HCT116 (cell line): Measurements from ENCODE around the gene NAA20. TPM values are rescaled to one million over a fixed set of nuclear protein-coding genes. Genes with fewer than 3 reads are reported as not detected.

Experiments used
- ATAC-seq: fragments of 200-7000 bp; cut with Tn5 transposase; 2 replicates; pipeline ENCODE4 v1.9.1; 2020; ENCODE audit warnings: mild to moderate bottlenecking, moderate library complexity
- BruUV-seq: library from RNA; stranded (reverse); fragments of 400-500 nt; replicated peaks from 2 replicates; lab custom pipeline; 2021; lab: Mats Ljungman, UMichigan
- CTCF ChIA-PET: fragments of 300-600 bp; sonication (Branson Sonifier 250); formaldehyde crosslinking; loops from one replicate; lab custom pipeline; 2021; ENCODE audit warnings: antibody characterized with exemption; lab: Charles Lee
- POLR2A ChIA-PET: fragments of 300-600, 350-600 bp; sonication (Branson Sonifier 250); formaldehyde crosslinking; loops from one replicate; lab custom pipeline; 2021; ENCODE audit warnings: antibody characterized with exemption; lab: Charles Lee
- RAD21 ChIA-PET, 2 experiments: fragments of 300-600 bp; sonication (Branson Sonifier 250); formaldehyde crosslinking; loops; one replicate each; lab custom pipeline; 2023; ENCODE audit warnings: low total read pairs in 2 of 2; ENCODE audit not compliant: uncharacterized antibody in 2 of 2, unreplicated experiment in 2 of 2, low non-redundant PET in 1 of 2; lab: Charles Lee
- DNase-seq: peaks from one replicate; pipeline ENCODE4 v3.0.0-alpha.2; 2010; ENCODE audit warnings: low read depth, low spot score
- H2AFZ ChIP-seq: fragments of 200-600 bp; shearing (Covaris generic), sonication (generic); 2 replicates; pipeline ENCODE4 v1.6.1; 2017; ENCODE audit warnings: low read depth, mixed run types, mixed read lengths, antibody characterized with exemption, low read length; ENCODE audit not compliant: poor library complexity, severe bottlenecking
- H3K27ac ChIP-seq: 2 replicates; pipeline ENCODE4 v1.5.1; 2012; ENCODE audit warnings: low read depth, low read length
- H3K27me3 ChIP-seq: fragments of 200-600 bp; sonication (generic); 2 replicates; pipeline ENCODE4 v1.6.1; 2016; ENCODE audit warnings: mixed run types, low read length, mixed read lengths; ENCODE audit not compliant: insufficient read depth
- H3K36me3 ChIP-seq, 2 experiments: fragments of 200-500 bp in 1 of 2; fragments of 200-600 bp in 1 of 2; sonication (Bioruptor generic) in 1 of 2; sonication (generic) in 1 of 2; 2 replicates each; pipeline versions ENCODE4 v1.5.1 to v1.6.1; 2014 to 2016; ENCODE audit warnings: low read length in 2 of 2, inconsistent platforms in 1 of 2, mixed read lengths in 1 of 2, mixed run types in 1 of 2; ENCODE audit not compliant: insufficient read depth in 2 of 2, control insufficient read depth in 1 of 2
- H3K4me1 ChIP-seq, 2 experiments: fragments of 200-600 bp in 1 of 2; sonication (generic) in 1 of 2; 2 replicates each; pipeline versions ENCODE4 v1.5.1 to v1.6.1; 2012 to 2017; ENCODE audit warnings: low read length in 2 of 2, inconsistent platforms in 1 of 2, mild to moderate bottlenecking in 1 of 2, mixed read lengths in 1 of 2, mixed run types in 1 of 2, moderate library complexity in 1 of 2; ENCODE audit not compliant: insufficient read depth in 2 of 2, control insufficient read depth in 1 of 2
- H3K4me2 ChIP-seq: fragments of 200-600 bp; sonication (generic); 2 replicates; pipeline ENCODE4 v1.6.1; 2017; ENCODE audit warnings: mixed run types, low read length, mixed read lengths
- H3K4me3 ChIP-seq, 2 experiments: fragments of 200-600 bp in 1 of 2; sonication (generic) in 1 of 2; replicated peaks in 1 of 2; 2 replicates each; pipeline ENCODE4 v1.5.1; 2011 to 2016; ENCODE audit warnings: low read length in 2 of 2, control low read depth in 1 of 2, low read depth in 1 of 2, mild to moderate bottlenecking in 1 of 2, mixed read lengths in 1 of 2, mixed run types in 1 of 2
- H3K79me2 ChIP-seq: fragments of 200-600 bp; sonication (generic); 2 replicates; pipeline ENCODE4 v1.6.1; 2017; ENCODE audit warnings: mild to moderate bottlenecking, mixed run types, low read length, moderate library complexity, mixed read lengths; ENCODE audit not compliant: insufficient read depth
- H3K9ac ChIP-seq: fragments of 200-600 bp; sonication (generic); 2 replicates; pipeline ENCODE4 v1.6.1; 2016; ENCODE audit warnings: low read length, mixed read lengths
- H3K9me2 ChIP-seq: fragments of 200-600 bp; sonication (generic), shearing (Covaris generic); 2 replicates; pipeline ENCODE4 v1.6.1; 2017; ENCODE audit warnings: mixed run types, mild to moderate bottlenecking, moderate library complexity; ENCODE audit not compliant: insufficient read depth
- H3K9me3 ChIP-seq, 2 experiments: fragments of 200-500 bp in 1 of 2; fragments of 200-600 bp in 1 of 2; sonication (Bioruptor generic) in 1 of 2; sonication (generic) in 1 of 2; 2 replicates each; pipeline ENCODE4 v1.6.1; 2014 to 2017; ENCODE audit warnings: low read length in 2 of 2, mixed read lengths in 2 of 2, inconsistent platforms in 1 of 2, low read depth in 1 of 2, mild to moderate bottlenecking in 1 of 2, mixed run types in 1 of 2, moderate library complexity in 1 of 2; ENCODE audit not compliant: control insufficient read depth in 1 of 2, insufficient read depth in 1 of 2
- H4K20me1 ChIP-seq: fragments of 200-600 bp; sonication (generic), shearing (Covaris generic); 2 replicates; pipeline ENCODE4 v1.6.1; 2017; ENCODE audit warnings: mixed run types, mild to moderate bottlenecking, moderate library complexity; ENCODE audit not compliant: insufficient read depth
- CBX3 ChIP-seq: IDR thresholded peaks from 2 replicates; pipeline ENCODE4 v1.6.1; 2012; ENCODE audit warnings: low read depth
- ELF1 ChIP-seq: IDR thresholded peaks from 2 replicates; pipeline ENCODE4 v1.6.1; 2012; ENCODE audit warnings: low read depth, borderline replicate concordance
- EZH2 ChIP-seq: fragments of 200-600 bp; sonication (generic); IDR thresholded peaks from 2 replicates; pipeline ENCODE4 v1.6.1; 2017; ENCODE audit warnings: antibody characterized with exemption, mixed run types
- EZH2phosphoT487 ChIP-seq: fragments of 200-600 bp; IDR thresholded peaks from 2 replicates; pipeline ENCODE4 v1.6.1; 2018; ENCODE audit warnings: antibody characterized with exemption, borderline replicate concordance
- FOSL1 ChIP-seq: IDR thresholded peaks from 2 replicates; pipeline ENCODE4 v1.6.1; 2012; ENCODE audit warnings: low read depth
- JUND ChIP-seq: IDR thresholded peaks from 2 replicates; pipeline ENCODE4 v1.6.1; 2012
- RAD21 ChIP-seq: IDR thresholded peaks from 2 replicates; pipeline ENCODE4 v1.6.1; 2012; ENCODE audit warnings: low read depth, mild to moderate bottlenecking
- SIN3A ChIP-seq: IDR thresholded peaks from 2 replicates; pipeline ENCODE4 v1.6.1; 2012; ENCODE audit warnings: low read depth
- SP1 ChIP-seq: IDR thresholded peaks from 2 replicates; pipeline ENCODE4 v1.6.1; 2012; ENCODE audit warnings: low read depth
- SRF ChIP-seq: IDR thresholded peaks from 2 replicates; pipeline ENCODE4 v1.6.1; 2012; ENCODE audit warnings: low read depth
- TCF7L2 ChIP-seq: IDR thresholded peaks from 2 replicates; pipeline ENCODE4 v1.7.0; 2011; ENCODE audit warnings: borderline replicate concordance, inconsistent platforms; ENCODE audit not compliant: insufficient read depth, insufficient read length; ENCODE audit errors: extremely low read depth
- YY1 ChIP-seq: IDR thresholded peaks from 2 replicates; pipeline ENCODE4 v1.6.1; 2011; ENCODE audit warnings: low read length, low read depth, moderate library complexity, mild to moderate bottlenecking; ENCODE audit not compliant: insufficient replicate concordance; ENCODE audit errors: extremely low read depth
- ZFX ChIP-seq: fragments of 450-650 bp; IDR thresholded peaks from 2 replicates; pipeline ENCODE4 v1.6.1; 2017
- ZNF274 ChIP-seq: fragments of 200-500 bp; sonication (Bioruptor generic); IDR thresholded peaks from 2 replicates; pipeline ENCODE4 v1.6.1; 2014; ENCODE audit warnings: mild to moderate bottlenecking, low read depth, low read length, inconsistent platforms
- intact Hi-C: fragments of 100-400 bp; cut with micrococcal nuclease; formaldehyde crosslinking; loops from 2 replicates; pipeline ENCODE4 v1.10.0; 2022
- total RNA-seq: library from RNA; stranded (reverse); gene quantifications from one replicate; pipeline ENCODE4 v1.2.1, GENCODE V29; 2021; ENCODE audit not compliant: unreplicated experiment
- TF ChIP-seq, protein P1 (sequence below): IDR thresholded peaks from 2 replicates; pipeline ENCODE4 v1.6.1; 2011; ENCODE audit warnings: mild to moderate bottlenecking, low read length, moderate library complexity; ENCODE audit not compliant: insufficient replicate concordance; ENCODE audit errors: extremely low read depth
- TF ChIP-seq, protein P2 (sequence below): IDR thresholded peaks from 2 replicates; pipeline ENCODE4 v1.6.1; 2012
- TF ChIP-seq, protein P3 (sequence below): IDR thresholded peaks from 2 replicates; pipeline ENCODE4 v1.6.1; 2012
- TF ChIP-seq, protein P4 (sequence below): IDR thresholded peaks from 2 replicates; pipeline ENCODE4 v1.6.1; 2012; ENCODE audit warnings: low read depth

NAA20 gene
- total RNA-seq, 1 experiment from 2014 or later = 71.5 TPM

DNA sequence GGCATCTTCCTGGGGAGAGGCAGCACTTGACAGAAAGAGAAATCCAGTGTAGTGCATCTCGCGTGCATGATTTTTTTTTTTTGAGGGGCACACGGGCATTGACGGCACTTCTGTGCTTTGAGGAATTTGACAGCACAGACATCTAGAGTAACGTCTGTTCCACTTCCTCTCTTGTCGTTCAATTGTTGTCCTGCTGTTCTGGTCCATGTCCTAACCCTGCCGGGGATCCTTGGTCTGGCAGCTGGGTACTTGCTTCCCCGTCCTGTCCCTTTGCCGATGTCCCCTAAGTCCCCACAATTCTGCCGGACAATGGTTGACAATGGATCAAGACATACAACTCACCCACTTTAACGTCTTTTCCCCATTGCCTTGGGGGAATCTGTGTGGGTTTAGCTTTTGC is 46.0 kb upstream of the NAA20 start (continued):
- no peak for TF ChIP-seq EZH2
- no peak for TF ChIP-seq ZNF274
- no peak for TF ChIP-seq SRF
- TF ChIP-seq, protein P1, sequence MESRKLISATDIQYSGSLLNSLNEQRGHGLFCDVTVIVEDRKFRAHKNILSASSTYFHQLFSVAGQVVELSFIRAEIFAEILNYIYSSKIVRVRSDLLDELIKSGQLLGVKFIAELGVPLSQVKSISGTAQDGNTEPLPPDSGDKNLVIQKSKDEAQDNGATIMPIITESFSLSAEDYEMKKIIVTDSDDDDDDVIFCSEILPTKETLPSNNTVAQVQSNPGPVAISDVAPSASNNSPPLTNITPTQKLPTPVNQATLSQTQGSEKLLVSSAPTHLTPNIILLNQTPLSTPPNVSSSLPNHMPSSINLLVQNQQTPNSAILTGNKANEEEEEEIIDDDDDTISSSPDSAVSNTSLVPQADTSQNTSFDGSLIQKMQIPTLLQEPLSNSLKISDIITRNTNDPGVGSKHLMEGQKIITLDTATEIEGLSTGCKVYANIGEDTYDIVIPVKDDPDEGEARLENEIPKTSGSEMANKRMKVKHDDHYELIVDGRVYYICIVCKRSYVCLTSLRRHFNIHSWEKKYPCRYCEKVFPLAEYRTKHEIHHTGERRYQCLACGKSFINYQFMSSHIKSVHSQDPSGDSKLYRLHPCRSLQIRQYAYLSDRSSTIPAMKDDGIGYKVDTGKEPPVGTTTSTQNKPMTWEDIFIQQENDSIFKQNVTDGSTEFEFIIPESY = no peak
- TF ChIP-seq CBX3 = no peak

DNA sequence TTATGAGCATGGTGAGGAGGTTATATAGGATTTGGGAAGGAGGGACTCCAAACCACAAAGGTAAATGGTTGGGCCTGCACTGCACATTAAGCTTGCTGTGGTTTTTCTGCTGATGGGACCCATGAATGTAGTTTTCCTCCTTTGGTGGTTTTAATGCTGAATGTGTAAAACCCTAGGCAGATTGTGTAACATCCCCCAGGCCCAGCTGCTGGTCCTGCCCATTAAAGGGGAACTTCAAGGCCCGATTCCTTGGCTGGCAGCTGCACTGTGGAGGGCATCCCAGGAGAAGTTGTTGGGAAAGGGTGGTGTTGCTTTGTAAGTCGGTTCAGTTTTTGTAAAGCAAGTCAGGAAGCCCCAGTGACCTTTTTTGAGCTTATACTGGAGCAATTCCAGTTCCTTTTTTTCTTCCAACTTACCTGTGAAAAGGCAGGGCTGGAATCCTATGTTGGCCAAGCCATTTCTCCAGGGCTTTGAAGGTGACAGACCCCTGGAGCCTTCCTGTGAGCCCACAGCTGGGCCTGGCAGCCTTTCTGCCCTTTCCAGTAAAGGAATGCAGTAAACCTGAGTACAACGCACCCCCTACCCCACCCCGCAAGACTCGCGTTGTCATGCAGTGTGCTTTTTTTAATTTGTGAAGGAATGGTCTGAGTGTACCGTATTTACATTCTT is 43.1 kb upstream of the NAA20 start:
- H3K4me1 ChIP-seq = peaks cover 33 to 34% of the 10 kb centered on the region in 2 experiments
- no peaks in the 10 kb centered on the region for H3K36me3 ChIP-seq
- BruUV-seq = no TSS peak
- H3K4me2 ChIP-seq = no peak overlapping the region
- H3K27ac ChIP-seq = no peak overlapping the region
- intact Hi-C loops = no loop called here
- H3K4me3 ChIP-seq = no peak overlapping the region
- CTCF ChIA-PET = no interaction called here
- no peaks in the 10 kb centered on the region for H3K9me2 ChIP-seq
- H3K9ac ChIP-seq = no peak overlapping the region
- H3K27me3 ChIP-seq = peaks cover 10% of the 10 kb centered on the region; the same call in 1 of the 2 replicates
- ATAC-seq (no peak), DNase-seq (no peak)
- no peaks in the 10 kb centered on the region for H3K79me2 ChIP-seq
- POLR2A ChIA-PET = interaction anchor here (0.7 kb wide), 1 partner anchor 20 kb away, joined by 3 read pairs; no protein-coding TSS in a partner anchor
- no peaks in the 10 kb centered on the region for H3K9me3 ChIP-seq
- no peak overlapping the region for H2AFZ ChIP-seq
- RAD21 ChIA-PET = no interaction called here
- no peaks in the 10 kb centered on the region for H4K20me1 ChIP-seq
- no peak for TF ChIP-seq SP1
- TF ChIP-seq, protein P2, sequence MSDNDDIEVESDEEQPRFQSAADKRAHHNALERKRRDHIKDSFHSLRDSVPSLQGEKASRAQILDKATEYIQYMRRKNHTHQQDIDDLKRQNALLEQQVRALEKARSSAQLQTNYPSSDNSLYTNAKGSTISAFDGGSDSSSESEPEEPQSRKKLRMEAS = no peak
- no peak for TF ChIP-seq SIN3A
- TF ChIP-seq, protein P3, sequence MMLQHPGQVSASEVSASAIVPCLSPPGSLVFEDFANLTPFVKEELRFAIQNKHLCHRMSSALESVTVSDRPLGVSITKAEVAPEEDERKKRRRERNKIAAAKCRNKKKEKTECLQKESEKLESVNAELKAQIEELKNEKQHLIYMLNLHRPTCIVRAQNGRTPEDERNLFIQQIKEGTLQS = no peak
- TF ChIP-seq, protein P4, sequence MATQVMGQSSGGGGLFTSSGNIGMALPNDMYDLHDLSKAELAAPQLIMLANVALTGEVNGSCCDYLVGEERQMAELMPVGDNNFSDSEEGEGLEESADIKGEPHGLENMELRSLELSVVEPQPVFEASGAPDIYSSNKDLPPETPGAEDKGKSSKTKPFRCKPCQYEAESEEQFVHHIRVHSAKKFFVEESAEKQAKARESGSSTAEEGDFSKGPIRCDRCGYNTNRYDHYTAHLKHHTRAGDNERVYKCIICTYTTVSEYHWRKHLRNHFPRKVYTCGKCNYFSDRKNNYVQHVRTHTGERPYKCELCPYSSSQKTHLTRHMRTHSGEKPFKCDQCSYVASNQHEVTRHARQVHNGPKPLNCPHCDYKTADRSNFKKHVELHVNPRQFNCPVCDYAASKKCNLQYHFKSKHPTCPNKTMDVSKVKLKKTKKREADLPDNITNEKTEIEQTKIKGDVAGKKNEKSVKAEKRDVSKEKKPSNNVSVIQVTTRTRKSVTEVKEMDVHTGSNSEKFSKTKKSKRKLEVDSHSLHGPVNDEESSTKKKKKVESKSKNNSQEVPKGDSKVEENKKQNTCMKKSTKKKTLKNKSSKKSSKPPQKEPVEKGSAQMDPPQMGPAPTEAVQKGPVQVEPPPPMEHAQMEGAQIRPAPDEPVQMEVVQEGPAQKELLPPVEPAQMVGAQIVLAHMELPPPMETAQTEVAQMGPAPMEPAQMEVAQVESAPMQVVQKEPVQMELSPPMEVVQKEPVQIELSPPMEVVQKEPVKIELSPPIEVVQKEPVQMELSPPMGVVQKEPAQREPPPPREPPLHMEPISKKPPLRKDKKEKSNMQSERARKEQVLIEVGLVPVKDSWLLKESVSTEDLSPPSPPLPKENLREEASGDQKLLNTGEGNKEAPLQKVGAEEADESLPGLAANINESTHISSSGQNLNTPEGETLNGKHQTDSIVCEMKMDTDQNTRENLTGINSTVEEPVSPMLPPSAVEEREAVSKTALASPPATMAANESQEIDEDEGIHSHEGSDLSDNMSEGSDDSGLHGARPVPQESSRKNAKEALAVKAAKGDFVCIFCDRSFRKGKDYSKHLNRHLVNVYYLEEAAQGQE = no peak
- TF ChIP-seq TCF7L2 = no peak
- no peak for TF ChIP-seq ELF1
- TF ChIP-seq JUND = no peak
- no peak for TF ChIP-seq FOSL1
- TF ChIP-seq EZH2phosphoT487 = no peak
- no peak for TF ChIP-seq RAD21
- no peak for TF ChIP-seq EZH2
- no peak for TF ChIP-seq YY1
- TF ChIP-seq ZFX = no peak
